Ovary (tissue), 9 donors: Measurements from ENCODE around the gene COL23A1. TPM values are rescaled to one million over a fixed set of nuclear protein-coding genes. Genes with fewer than 3 reads are reported as not detected.
"Not testable (repeated sequence)": the region's sequence is repeated elsewhere in the genome, so short reads cannot be mapped to it uniquely, and the experiment has no call there.

ENCODE experiments used
- DNase-seq, 5 donors: peaks; one replicate each; pipeline ENCODE4 v3.0.0-alpha.2; 2019 to 2020
- H3K27ac ChIP-seq, 2 donors: fragments of 200-600 bp; one replicate each; pipeline versions ENCODE4 v1.5.1 to v1.8.0; 2019 to 2022
- H3K27me3 ChIP-seq: fragments of 200-600 bp; one replicate; pipeline ENCODE4 v1.8.0; 2022
- H3K36me3 ChIP-seq: fragments of 200-600 bp; sonication (generic); one replicate; pipeline ENCODE4 v1.5.1; 2019
- H3K4me1 ChIP-seq: one replicate; pipeline ENCODE4 v1.8.1; 2013; ENCODE audit warnings: mild to moderate bottlenecking, moderate library complexity; ENCODE audit not compliant: insufficient read depth
- H3K4me3 ChIP-seq: fragments of 200-600 bp; sonication (generic); one replicate; pipeline ENCODE4 v1.5.1; 2017
- H3K9me3 ChIP-seq, 2 donors: fragments of 200-600 bp in 1 of 2; sonication (generic) in 1 of 2; one replicate each; pipeline versions ENCODE4 v1.5.1 to v1.8.1; 2013 to 2019; ENCODE audit warnings: mild to moderate bottlenecking in 1 of 2, moderate library complexity in 1 of 2
- EP300 ChIP-seq: sonication (generic); formaldehyde crosslinking; IDR thresholded peaks from one replicate; pipeline ENCODE4 v1.6.1; 2017; ENCODE audit warnings: antibody characterized with exemption
- POLR2A ChIP-seq: fragments of 450-650 bp; IDR thresholded peaks from one replicate; pipeline ENCODE4 v1.6.1; 2017; ENCODE audit warnings: antibody characterized with exemption, mild to moderate bottlenecking, moderate library complexity
- WGBS, 3 donors: extraction: QIAGEN DNeasy Blood & Tissue Kit in 1 of 3; methylation state at CpG; one replicate each; pipeline versions ENCODE4 v1.1.5 to v1.1.7; 2013 to 2017; 5-methylcytosine and 5-hydroxymethylcytosine counted together
- intact Hi-C, 4 donors: fragments of 100-400 bp; cut with DNase I; formaldehyde crosslinking; loops; one replicate each; pipeline versions ENCODE4 v1.11.0 to v1.15.1; 2022 to 2023
- polyA plus RNA-seq, 2 donors: library from polyadenylated mRNA; stranded (reverse); fragments of 200-250 nt in 1 of 2; fragments of 350-450 nt in 1 of 2; fragmentation: Illumina TruSeq in 1 of 2; extraction: RNeasy Lipid Tissue Mini Kit (QIAGEN cat#74804) in 1 of 2; gene quantifications; one replicate each; pipeline ENCODE4 v1.2.3, GENCODE V29; 2013 to 2014
- total RNA-seq, 7 donors: library from RNA; depleted of rRNA in 2 of 7; stranded (reverse); fragments of >200 nt in 2 of 7; fragmentation: NEBNext Ultra II Directional in 3 of 7; extraction: Animal tissue kit (Norgen Biotek cat#: 25700) in 3 of 7; gene quantifications; one replicate each; pipeline versions ENCODE4 v1.1.0 to v1.2.4, GENCODE V29; 2016 to 2023
- TF ChIP-seq, protein P1 (sequence below), 3 donors: fragments of 450-650 bp in 2 of 3; fragments of 200-600 bp in 1 of 3; IDR thresholded peaks; one replicate each; pipeline versions ENCODE4 v1.5.1 to v1.8.0; 2016 to 2022; ENCODE audit warnings: antibody characterized with exemption in 3 of 3, mild to moderate bottlenecking in 1 of 3
- donor health status: DM: no; HTN: no; CAD: no; lungs with moderate emphysema.
- donor health status: DM: no; HTN: no; CAD: no.
- donor health status: Bipolar disorder and iron deficiency.
- donor health status: DM: yes; HTN: yes; CAD: no.
- donor health status: DM: no; HTN: no; CAD: no.
- donor health status: DM: yes; HTN: yes; CAD: no.

Gene COL23A1
- total and polyA plus RNA-seq, 9 donors = 0.13 to 0.92 (median 0.39) TPM; not detected in 1

DNA sequence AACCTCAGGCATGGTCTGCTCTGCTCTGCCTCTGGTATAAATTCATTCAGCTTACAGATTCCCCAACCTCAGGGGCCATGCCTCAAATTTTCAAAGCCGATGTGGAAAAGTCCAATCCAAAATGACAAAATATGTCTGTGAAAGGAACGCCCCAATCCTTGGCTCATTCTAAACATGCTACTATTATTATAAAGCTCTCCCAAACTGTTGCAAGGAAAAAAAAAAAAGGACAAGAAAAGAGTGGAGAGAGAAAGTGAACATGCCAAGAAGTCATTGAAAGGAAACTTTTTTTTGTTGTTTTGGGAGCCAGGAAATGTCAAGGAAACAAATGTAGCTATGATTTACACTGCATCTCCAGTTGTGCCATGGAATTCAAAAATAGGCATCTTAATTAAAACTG lies 3.8 kb downstream of the COL23A1 start:
- H3K27ac ChIP-seq = no peak overlapping the region
- H3K36me3 ChIP-seq = no peaks in the 10 kb centered on the region
- no peak overlapping the region for H3K4me3 ChIP-seq
- no peaks in the 10 kb centered on the region for H3K9me3 ChIP-seq
- peaks cover 4% of the 10 kb centered on the region for H3K4me1 ChIP-seq
- DNase-seq = no peak
- intact Hi-C loops = loop anchor here in 1 of 4 donors (10.0 kb wide), 1 partner anchor 68 kb away; no protein-coding TSS in a partner anchor
- no peaks in the 10 kb centered on the region for H3K27me3 ChIP-seq
- TF ChIP-seq, protein P1, sequence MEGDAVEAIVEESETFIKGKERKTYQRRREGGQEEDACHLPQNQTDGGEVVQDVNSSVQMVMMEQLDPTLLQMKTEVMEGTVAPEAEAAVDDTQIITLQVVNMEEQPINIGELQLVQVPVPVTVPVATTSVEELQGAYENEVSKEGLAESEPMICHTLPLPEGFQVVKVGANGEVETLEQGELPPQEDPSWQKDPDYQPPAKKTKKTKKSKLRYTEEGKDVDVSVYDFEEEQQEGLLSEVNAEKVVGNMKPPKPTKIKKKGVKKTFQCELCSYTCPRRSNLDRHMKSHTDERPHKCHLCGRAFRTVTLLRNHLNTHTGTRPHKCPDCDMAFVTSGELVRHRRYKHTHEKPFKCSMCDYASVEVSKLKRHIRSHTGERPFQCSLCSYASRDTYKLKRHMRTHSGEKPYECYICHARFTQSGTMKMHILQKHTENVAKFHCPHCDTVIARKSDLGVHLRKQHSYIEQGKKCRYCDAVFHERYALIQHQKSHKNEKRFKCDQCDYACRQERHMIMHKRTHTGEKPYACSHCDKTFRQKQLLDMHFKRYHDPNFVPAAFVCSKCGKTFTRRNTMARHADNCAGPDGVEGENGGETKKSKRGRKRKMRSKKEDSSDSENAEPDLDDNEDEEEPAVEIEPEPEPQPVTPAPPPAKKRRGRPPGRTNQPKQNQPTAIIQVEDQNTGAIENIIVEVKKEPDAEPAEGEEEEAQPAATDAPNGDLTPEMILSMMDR (IDR thresholded peaks at IDR 0.05) = no peak
- TF ChIP-seq POLR2A = no peak
- TF ChIP-seq EP300 = no peak
- 65 to 92% (median 74%) methylated on average over 2 of the region's 2 CpGs for WGBS, 3 donors

DNA sequence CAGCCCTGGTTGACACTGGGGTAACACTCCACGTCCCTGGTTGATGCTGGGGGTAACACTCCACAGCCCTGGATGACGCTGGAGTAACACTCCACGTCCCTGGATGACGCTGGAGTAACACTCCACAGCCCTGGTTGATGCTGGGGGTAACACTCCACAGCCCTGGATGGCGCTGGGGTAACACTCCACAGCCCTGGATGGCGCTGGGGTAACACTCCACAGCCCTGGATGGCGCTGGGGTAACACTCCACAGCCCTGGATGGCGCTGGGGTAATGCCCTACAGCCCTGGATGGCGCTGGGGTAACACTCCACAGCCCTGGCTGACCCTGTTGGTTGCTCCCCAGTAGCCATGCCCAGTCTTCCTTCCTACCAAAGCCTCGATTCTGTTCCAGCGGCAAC lies 4.8 kb downstream of the COL23A1 start:
- not testable (repeated sequence) for H3K27ac ChIP-seq, H3K4me1 ChIP-seq, H3K4me3 ChIP-seq, H3K36me3 ChIP-seq, H3K27me3 ChIP-seq, H3K9me3 ChIP-seq
- intact Hi-C loops = loop anchor here in 1 of 4 donors (10.0 kb wide), 1 partner anchor 69 kb away; no protein-coding TSS in a partner anchor
- 78 to 86% (median 85%) methylated on average over 11 of the region's 11 CpGs for WGBS, 3 donors
- DNase-seq = peak in 3 of 5 donors; percentile 30 to 38 (median 35)

DNA sequence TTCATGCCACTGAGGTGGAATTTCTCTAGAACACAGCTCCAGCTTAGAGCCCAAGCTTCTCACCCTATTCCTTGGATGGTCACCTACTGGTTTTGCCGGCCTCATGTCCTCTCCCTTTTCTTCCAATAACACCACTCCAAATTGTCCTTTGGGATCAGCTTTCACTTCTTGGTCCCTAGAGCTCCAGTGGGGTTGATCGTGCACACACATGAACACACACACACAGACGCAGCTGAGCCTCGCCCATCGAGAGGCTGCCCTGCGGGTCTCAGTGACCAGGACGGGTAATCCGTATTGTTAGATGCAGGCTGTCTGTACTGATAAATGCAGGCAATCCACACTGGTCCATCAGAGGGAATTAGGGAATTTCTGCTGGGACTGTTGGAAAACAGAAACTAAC lies 6.9 kb downstream of the COL23A1 start:
- 77 to 84% (median 78%) methylated on average over 8 of the region's 8 CpGs for WGBS, 3 donors
- H3K4me1 ChIP-seq = no peaks in the 10 kb centered on the region

DNA sequence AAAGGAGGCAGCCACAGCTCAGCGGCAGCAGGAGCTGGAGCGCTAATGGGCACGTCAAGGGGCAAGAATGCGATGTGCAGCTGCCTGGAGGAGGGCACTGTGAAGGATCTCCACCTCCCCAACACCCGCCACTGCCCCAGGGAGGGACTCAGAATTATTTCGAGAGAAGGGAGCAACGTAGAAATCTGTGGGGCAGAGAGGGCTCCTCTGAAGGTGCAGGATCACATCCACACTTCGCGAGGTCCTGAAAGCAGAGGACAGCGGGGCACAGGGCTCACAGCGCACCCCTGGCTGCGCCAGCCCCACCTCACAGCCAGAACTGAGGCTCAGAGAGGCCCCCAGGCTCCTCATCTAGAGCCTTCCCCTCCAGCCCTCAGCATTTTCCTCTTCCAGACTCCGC lies 7.9 kb downstream of the COL23A1 start:
- Histone ChIP-seq H3K27me3 (no peaks in the 10 kb centered on the region), H3K4me3 (no peak overlapping the region), H3K36me3 (no peaks in the 10 kb centered on the region), H3K27ac (no peak overlapping the region), H3K4me1 (no peaks in the 10 kb centered on the region), H3K9me3 (no peaks in the 10 kb centered on the region)
- TF ChIP-seq EP300 (no peak), POLR2A (no peak)
- TF ChIP-seq, protein P1 (IDR thresholded peaks at IDR 0.05) = no peak
- DNase-seq = no peak
- 80 to 87% (median 82%) methylated on average over 13 of the region's 13 CpGs for WGBS, 3 donors
- intact Hi-C loops = loop anchor here in 1 of 4 donors (10.0 kb wide), 1 partner anchor 73 kb away; no protein-coding TSS in a partner anchor

More for the DNA sequence above, 6.9 kb downstream of the COL23A1 start:
- Histone ChIP-seq H3K27ac (no peak overlapping the region), H3K36me3 (no peaks in the 10 kb centered on the region), H3K27me3 (no peaks in the 10 kb centered on the region), H3K4me3 (no peak overlapping the region), H3K9me3 (no peaks in the 10 kb centered on the region)
- no peak for DNase-seq
- no peak for TF ChIP-seq EP300
- TF ChIP-seq, protein P1 (IDR thresholded peaks at IDR 0.05) = no peak
- TF ChIP-seq POLR2A = no peak
- intact Hi-C loops = loop anchor here in 1 of 4 donors (10.0 kb wide), 1 partner anchor 72 kb away; no protein-coding TSS in a partner anchor

DNA sequence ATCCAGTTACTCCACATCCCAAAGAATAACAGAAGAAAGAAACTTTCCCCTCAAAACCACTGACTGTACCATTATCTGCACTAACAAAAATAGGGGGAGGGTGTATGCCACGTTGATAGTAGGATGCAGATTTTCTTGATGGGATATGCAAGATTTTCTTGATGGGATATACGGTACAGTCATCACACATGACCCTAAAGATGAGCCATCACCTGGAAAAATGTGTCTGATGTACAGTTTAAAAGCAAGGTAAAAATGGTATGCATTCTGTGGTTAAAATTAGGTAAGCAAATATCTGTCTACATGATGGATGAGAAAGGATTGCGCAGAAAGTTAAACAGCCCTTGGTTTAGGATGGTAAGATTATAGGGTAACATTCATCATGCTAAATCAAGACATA lies 8.6 kb downstream of the COL23A1 start:
- no peaks in the 10 kb centered on the region for H3K27me3 ChIP-seq
- intact Hi-C loops = loop anchor here in 1 of 4 donors (10.0 kb wide), 1 partner anchor 73 kb away; no protein-coding TSS in a partner anchor
- no peaks in the 10 kb centered on the region for H3K4me1 ChIP-seq
- no peak for TF ChIP-seq POLR2A
- no peak for TF ChIP-seq EP300
- TF ChIP-seq, protein P1 (IDR thresholded peaks at IDR 0.05) = no peak
- H3K36me3 ChIP-seq = no peaks in the 10 kb centered on the region
- H3K4me3 ChIP-seq = no peak overlapping the region
- 55 to 67% (median 66%) methylated on average over 3 of the region's 3 CpGs for WGBS, 3 donors
- H3K9me3 ChIP-seq = no peaks in the 10 kb centered on the region
- no peak overlapping the region for H3K27ac ChIP-seq
- no peak for DNase-seq
